GM19023 (cell line): ENCODE data around the gene CREB1.
"Not testable (repeated sequence)": the region's sequence is repeated elsewhere in the genome, so short reads cannot be mapped to it uniquely, and the experiment has no call there.

Source experiments
- ATAC-seq: cut with Tn5 transposase; IDR thresholded peaks from one replicate; pipeline ENCODE4 v1.9.1; 2021; ENCODE audit warnings: mild to moderate bottlenecking, moderate library complexity; ENCODE audit not compliant: unreplicated experiment

The CREB1 gene

DNA sequence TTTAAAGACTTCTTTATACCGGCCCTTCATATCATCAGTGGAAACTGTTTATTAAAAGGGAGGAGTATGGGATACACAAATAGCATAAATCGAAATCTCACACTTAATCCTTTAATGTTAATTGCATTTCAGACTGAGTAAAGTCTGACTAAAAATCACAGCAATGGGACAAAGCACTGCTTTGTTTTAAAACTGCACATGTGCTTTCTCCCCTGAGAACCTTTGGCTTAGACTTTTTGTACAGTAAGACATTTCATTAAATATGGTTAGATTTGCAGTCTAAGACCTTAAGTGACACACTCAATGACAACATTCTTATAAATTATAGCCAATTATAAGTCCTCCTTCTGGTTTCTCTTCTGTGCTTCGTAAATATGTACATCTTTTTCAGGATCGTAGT, 83.0 kb downstream of the CREB1 start:
- ATAC-seq, result no peak

DNA sequence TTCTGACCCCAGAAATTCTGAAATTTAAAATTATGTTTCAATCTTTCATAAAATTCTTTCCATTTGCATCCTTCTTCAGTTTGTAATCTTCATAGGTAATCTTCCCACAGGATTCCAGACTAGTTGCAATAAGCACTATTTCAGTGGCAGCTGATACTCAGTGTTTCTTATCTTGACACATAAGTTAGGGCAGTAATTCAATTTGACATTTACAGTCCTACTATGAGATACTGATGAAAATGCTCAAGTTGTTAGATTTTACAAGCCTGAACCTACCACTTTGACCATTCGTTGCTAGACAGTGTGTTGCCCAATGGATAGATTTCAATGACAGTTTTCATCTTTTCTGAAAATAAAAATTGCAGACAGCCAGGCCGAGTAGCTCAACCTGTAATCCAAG, 85.1 kb downstream of the CREB1 start:
- ATAC-seq, result no peak

DNA sequence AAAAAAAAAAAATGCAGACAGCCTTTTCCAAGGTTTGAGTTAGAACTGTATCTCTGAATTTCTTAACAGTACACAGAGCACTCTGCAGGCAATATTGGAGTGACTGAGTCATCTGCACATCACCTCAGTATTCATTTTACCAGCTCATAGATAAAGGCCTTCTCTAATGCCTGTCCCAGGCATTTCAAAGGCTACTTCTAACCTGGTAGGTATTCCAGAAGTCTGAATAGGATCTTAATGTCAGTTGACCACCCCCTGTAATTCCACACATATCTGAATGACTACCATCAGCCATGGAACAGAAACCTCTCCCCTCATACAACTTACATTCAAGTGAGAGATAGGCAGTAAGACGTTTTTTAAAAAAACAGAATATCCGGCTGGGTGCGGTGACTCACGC, 86.4 kb downstream of the CREB1 start:
- no peak for ATAC-seq

DNA sequence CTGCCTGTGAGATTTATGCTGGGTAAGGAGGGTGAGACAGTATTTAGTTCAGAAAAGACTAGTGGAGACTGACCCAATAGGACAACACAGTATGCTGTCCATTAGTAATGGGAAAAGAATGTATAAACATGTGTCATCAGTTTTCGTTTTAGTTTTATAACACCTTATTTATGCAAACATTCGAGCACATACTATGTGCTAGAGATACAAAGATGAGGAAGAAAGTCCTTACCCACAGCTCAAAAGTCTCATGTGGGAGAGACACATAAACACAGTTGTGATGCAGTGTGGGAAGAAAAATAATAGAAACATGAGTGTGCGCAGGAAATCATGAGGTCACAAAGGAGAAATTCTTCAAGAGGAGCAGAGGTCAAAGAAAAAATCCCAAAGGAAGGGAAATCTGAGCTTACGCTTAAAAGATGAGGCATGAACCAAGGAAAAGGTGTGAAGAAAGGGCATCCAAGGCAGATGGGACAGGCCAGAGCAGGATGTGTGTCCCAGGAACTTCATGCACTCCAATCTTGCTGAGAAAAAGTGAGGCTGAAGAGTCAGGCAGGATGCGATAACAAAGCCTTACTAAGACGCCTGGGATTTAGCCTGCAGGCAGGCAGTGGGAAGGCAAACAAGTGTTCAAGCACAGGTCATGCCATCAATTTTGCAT, 87.4 kb downstream of the CREB1 start:
- no peak for ATAC-seq

DNA sequence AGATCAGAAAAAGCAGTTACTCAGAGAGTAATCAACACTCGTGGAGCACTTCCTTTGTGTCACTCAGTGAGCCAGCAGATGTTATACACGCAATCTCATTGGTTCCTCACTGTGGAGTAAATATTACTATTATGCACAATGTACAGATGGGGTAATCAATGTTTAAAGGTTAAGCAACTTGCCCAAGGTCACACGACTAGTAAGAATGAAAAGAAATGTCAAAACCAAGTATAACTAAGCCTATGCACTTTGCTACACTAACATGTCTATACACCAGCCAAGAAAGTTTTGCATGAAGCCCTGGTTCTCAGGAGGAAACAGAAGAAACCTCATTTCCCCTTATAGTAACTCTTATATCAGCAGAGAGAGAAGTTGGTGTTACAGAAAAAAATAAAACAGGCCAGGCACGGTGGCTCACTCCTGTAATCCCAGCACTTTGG, 90.0 kb downstream of the CREB1 start:
- no peak for ATAC-seq

DNA sequence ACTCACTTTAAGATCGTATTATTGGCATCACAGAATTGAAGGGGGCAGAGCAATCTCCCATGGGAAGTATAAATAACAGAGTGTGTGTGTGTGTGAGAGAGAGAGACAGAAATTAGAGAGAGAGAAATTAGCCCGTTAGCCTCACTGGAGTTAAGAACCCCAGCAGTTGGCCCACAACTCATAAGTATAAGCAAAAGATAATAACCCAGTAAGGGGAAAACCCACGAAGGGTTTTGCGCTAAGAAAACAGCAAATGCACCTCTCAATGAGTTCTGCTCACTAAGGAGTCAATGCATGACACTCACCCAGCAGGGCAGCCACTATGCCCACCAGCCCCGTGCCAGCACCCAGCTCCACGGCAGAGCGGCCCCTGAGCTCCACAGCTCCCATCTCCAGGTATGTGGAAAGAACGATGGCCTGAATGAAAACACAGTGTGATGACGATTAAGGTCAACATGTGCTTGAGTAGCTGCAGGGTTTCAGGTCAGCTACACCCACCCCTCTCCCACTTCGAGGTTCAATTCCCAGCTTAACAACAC, 91.8 kb downstream of the CREB1 start:
- ATAC-seq, result no peak

DNA sequence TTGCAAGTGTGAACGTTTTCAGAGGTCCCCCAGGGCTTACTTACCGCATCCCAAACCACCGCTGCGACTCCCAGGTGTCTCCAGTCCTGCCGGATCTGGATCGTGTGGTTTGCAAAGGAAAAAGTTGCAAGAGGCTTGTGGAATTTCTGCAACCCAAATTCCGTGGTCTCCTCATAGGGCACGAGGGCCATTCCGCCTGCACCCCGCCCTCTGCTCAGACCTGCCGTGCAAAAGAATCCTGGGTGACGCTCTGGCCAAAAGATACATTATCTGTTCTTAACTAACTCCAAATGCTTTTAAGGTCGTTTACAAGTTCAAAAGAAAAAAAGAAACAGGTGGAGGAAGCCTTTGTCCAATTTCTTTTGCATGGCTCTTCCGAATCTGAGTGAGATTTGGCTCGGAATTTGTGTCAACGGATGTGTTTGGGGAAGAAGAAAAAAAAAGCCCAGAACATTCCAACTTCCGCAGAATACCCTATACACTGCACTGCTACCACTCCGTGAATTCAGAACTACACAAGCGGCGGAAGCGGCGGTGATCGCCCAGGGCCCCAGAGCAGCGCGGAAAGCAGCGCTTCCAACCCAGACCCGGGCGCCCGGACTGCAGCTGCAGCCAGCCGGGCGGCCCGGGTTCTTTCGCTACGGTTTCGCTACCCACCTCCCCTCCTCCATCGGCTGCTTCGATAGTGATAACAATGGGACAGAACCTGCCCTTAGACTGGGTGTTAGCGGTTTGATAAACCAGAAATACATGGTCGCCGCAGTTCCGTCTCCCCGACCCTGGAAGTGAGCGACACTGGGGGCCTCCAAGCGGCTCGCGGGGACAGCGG, 94.6 kb downstream of the CREB1 start:
- ATAC-seq, result peak; percentile 39

DNA sequence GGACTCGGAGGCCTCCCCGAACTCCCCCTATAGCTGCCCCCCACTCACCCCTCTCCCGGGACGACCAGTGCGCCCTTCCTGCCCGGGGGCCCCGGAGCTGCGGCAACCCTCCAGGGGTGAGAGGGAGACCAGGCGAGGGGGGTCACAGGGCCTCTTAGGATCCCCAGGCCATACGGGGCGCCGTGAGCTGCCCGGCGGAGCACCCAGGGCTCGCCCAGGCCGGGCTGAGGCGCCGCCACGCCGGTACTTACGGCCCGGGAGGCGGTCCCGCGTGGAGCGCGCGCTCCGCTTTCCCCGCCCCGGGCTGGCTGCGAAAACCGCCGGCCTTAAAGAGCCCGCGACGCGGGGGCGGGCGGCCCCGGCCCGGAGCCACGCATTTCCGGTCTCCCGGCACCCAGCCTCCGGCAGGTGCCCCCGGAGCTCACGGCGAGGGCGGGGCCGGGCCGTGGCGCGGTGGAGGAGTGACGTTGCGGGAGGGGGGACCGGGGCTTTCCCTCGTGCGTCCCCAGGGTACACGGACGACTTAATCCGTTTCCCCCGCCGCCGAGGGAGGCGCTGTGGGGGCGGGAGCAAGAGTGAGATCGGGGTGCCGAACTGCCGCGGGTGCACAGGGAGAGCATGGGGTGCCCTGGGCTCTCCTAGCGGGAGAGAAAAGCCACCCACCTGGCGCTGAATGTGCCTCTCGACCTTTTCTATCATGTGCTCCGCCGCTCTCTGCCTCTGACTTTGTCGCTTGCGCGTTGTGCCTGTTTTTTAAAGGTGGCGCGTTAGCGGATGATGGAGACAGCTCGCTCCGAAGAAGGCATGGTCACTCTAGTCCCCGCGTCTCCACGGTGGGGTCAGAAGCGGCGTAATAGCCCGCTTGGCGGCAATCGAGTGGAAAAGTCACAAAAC, 95.5 kb downstream of the CREB1 start, which contains the start of gene METTL21A:
Gene METTL21A, minus strand, starts transcription at position 381 of the 894 bp plus-strand sequence. CDS start 1,019 bp downstream, outside the sequence.
- ATAC-seq, result peak; percentile 64

DNA sequence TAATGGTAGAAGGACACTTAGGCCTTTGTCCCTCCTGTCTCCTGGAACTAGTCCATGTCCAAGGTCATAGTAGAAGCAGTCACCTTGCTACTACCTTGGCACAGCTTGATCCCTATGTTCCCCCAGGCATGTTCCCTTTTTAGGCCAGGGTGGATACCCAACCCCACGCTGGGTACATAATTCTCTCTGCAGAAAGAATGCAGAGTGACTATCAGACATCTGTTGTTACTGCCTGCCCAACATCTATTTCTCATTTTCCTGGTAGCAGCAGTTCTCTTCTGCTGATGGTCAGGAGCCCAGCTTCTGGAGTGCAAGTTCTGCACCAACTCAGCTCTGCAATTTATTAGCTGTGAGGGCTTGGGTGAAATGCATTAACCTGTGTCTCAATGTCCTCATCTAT, 99.8 kb downstream of the CREB1 start:
- ATAC-seq, result no peak

DNA sequence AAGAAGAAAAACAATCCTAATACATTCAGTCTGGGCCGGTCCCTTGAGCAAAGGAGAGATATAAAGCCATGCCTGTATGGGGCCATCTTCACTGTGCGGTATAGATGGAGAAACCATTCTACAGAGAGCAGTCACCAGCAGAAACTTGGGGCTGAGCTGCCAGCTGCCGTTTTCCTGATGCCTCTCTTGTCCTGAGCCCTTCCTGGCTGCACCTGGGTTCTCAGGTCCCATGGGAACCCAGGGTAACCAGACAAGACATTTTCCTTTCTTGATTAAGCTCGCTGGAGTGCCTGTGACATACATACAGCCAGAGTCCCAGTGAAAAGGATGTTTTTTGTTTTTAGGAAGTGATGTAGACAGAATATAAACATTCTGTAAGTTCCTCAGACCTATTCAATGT, 100.7 kb downstream of the CREB1 start:
- no peak for ATAC-seq

DNA sequence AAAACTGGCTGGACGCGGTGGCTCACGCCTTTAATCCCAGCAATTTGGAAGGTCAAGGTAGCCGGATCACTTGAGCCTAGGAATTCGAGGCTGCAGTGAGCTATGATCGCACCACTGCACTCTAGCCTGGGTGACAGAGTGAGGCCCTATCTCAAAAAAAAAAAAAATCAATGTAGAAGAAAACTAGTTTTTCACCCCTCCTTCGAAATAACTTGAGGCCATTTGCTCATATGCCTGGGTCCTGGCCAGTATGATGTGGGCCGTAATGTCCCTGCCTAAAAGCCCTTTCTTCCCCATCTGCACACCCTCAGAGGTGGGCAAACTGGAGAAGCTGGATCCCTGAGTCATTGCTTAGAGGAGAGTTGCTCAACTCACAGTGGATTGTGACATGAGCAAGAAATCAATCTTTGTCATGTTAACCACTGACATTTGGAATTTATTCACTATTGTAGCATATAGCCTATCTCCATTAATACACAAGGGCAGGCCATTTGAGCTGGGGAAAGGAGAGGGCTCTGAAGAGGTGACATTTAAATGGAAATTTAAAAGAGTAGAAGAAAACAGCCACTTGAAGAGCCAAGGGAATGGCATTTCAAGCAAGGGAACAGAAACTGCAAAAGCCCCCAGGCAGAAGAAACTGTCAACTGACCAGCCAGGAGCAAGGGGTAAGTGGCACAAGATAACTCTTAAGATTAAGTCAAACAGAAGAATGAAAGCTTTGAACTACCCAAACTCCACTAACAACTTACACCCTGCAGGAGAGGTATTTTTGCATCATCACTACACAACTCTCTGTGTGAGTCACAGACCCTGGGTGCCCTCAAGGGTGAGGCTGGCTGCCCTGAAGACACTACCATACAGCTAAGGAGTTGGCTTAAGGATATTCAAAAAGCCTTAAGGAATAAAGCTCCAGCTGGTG, 103.1 kb downstream of the CREB1 start:
- ATAC-seq, result no peak

DNA sequence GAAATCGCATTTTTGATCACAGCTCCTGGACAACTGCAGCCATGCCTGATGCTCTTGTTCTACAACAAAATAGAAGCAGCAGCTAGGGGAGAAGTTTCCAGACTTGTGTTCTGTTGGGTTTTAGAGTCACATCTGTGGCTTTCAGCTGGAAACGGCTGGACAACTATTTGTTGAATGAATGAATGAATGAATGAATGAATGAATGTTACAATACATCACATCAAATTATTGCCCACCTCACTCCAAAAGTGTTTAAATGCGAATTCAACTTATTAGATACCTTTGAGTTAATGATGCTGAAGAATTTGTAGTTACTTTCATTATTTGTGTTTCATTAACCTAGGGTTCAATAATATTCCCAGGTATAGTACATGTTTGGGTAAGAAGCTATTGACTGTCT, 103.9 kb downstream of the CREB1 start:
- no peak for ATAC-seq

DNA sequence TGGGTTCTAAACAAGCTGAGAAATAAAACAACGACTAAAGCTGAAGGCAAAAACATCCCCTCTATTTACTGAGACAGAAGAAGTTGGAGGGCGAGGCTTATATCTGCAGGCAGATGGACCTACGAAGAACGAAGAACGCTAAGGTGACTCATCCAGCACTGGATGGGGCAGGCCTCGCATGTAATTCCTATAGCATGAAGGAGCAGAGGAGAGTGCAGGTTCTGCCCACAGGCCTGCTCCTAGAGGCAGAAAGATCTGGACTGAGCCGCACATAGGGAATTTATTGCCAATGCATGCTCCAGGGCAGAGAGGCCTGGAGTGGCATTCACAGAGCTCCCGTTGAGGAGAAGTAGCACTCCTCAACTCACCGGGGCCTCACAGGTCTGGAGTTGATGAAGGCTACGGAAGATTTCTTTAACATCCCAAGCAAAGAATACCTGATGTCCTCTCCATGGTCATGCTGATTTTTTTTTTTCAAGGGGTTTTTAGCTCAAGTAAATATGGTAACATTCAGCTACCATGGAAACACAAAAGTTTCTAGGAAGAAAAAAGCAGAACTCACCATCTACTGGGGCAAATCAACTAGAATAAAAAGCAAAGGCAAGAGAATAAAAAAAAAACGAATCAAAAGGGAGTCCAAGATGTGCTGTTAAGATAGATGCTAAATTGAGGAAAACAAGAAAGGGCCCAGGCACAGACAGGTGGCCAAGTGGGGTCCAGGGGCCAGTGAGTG, 105.9 kb downstream of the CREB1 start:
- no peak for ATAC-seq

DNA sequence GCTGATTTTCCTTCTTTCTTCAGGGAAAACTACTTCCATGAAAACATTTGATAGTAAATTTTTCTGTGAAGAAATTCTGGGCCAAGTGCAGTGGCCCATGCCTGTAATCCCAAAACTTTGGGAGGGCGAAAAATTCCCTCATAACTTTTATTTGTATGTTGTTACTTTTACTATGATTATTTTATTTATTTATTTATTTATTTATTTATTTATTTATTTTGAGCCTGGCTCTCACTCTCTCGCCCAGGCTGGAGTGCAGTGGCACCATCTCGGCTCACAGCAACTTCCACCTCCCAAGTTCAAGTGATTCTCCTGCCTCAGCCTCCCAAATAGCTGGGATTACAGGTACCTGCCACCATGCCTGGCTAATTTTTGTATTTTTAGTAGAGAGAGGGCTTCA, 109.5 kb downstream of the CREB1 start:
- ATAC-seq, result not testable (repeated sequence)

DNA sequence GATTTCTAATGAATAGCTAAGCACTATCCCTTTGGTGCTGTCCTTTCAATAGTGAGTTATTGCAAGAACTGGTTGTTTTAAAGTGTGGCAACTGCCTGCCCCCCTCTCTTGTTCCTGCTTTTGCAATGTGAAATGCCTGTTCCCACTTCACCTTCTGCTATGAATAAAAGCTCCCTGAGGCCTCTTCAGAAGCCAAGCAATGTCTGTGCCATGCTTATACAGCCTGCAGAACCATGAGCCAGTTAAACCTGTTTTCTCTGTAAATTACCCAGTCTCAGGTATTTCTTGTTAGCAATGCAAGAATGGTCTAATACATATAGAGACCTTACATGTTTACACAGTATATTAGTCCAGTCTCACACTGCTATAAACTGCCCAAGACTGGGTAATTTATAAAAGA, 110.4 kb downstream of the CREB1 start:
- no peak for ATAC-seq

DNA sequence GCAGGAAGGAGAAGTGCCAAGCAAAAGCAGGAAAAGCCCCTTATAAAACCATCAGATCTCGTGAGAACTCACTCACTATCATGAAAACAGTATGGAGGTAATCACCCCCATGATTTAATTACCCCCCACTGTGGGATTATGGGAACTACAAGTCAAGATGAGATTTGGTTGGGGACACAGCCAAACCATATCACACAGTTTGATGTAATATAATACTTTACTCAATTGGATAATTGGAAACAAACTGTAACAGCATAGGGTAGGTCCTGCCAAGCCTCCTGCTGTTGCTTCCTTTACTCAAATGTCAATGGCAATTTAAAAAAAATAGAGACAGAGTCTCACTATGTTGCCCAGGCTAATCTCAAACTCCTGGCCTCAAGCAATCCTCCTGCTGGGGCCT, 110.9 kb downstream of the CREB1 start:
- no peak for ATAC-seq

DNA sequence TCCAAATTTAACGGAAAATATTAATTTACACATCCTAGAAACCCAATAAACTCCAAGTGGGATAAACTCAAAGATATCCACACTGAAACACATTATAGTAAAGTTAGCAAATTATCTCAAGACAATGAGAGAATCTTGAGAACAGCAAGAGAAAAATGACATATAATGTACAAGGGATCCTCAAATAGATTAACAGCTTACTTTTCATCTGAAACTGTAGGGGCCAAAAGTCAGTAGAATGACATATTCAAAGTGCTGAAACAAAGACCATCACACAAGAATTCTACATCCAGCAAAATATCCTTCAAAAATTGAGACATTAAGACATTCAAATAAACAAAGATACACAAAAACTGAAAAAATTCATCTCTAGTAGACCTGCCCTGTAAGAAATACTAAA, 114.1 kb downstream of the CREB1 start:
- no peak for ATAC-seq

DNA sequence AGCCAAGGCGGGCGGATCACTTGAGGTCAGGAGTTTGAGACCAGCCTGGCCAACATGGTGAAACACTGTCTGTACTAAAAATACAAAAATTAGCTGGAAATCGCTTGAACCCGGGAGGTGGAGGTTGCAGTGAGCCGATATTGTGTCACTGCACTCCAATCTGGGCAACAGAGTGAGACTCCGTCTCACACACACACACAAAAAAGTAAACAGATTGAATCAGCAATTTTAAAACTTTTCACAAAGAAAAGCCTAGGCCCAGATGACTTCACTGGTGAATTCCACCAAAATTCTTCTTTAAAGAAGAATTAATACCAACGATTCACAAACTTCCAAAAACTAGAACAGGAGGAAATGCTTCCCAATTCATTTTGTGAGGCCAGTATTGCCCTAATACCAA, 116.8 kb downstream of the CREB1 start:
- not testable (repeated sequence) for ATAC-seq
